Activated B cell treated with CpG ODN at 0.5 μM for 24 hours (primary cell): ENCODE results near the gene ESYT1. TPM values are rescaled to one million over a fixed set of nuclear protein-coding genes. Genes with fewer than 3 reads are reported as not detected.

Experiments
- ATAC-seq: fragments of 200-7000 bp; cut with Tn5 transposase; one replicate; pipeline ENCODE4 v1.10.0; 2021; ENCODE audit warnings: low read depth, mild to moderate bottlenecking, moderate library complexity
- CTCF ChIA-PET: fragments of 350-600 bp; sonication (Branson Sonifier 250); formaldehyde crosslinking; loops from one replicate; lab custom pipeline; 2021; ENCODE audit warnings: antibody characterized with exemption; lab: Charles Lee
- POLR2A ChIA-PET: fragments of 350-600 bp; sonication (Branson Sonifier 250); formaldehyde crosslinking; loops from one replicate; lab custom pipeline; 2021; ENCODE audit warnings: antibody characterized with exemption; lab: Charles Lee
- DNase-seq: peaks from one replicate; pipeline ENCODE4 v3.0.0; 2022
- H3K27ac Mint-ChIP-seq: one replicate; pipeline ENCODE4 v1.8.0; 2020; ENCODE audit warnings: mixed read lengths
- H3K27me3 Mint-ChIP-seq: one replicate; pipeline ENCODE4 v1.8.0; 2021; ENCODE audit warnings: mixed read lengths
- H3K36me3 Mint-ChIP-seq: one replicate; pipeline ENCODE4 v1.8.0; 2021; ENCODE audit warnings: low read depth, mixed read lengths
- H3K4me1 Mint-ChIP-seq: one replicate; pipeline ENCODE4 v1.8.0; 2021; ENCODE audit warnings: mixed read lengths
- H3K4me3 Mint-ChIP-seq: one replicate; pipeline ENCODE4 v1.8.0; 2020; ENCODE audit warnings: mild to moderate bottlenecking, mixed read lengths
- H3K9me3 Mint-ChIP-seq: one replicate; pipeline ENCODE4 v1.8.0; 2020; ENCODE audit warnings: mixed read lengths
- CTCF ChIP-seq: fragments of 200-600 bp; IDR thresholded peaks from one replicate; pipeline ENCODE4 v1.8.0; 2022; ENCODE audit warnings: antibody characterized with exemption, mild to moderate bottlenecking
- intact Hi-C: fragments of 100-400 bp; cut with micrococcal nuclease; formaldehyde crosslinking; loops from one replicate; pipeline ENCODE4 v1.15.1; 2024
- total RNA-seq: library from RNA; stranded (reverse); gene quantifications from 2 replicates; pipeline ENCODE4 v1.2.3, GENCODE V29; 2022

ESYT1 gene
- total RNA-seq, 1 donor from 2014 or later = 137 TPM

- Mint-ChIP-seq H3K4me1 (peaks cover 67% of the 10 kb centered on the region), H3K9me3 (no peaks in the 10 kb centered on the region), H3K27ac (peak overlapping the region; percentile 98), H3K27me3 (no peaks in the 10 kb centered on the region), H3K36me3 (peaks cover 46% of the 10 kb centered on the region), H3K4me3 (peak overlapping the region; percentile 97)
- ChIA-PET POLR2A (interaction anchor here (0.5 to 6.3 kb wide), 31 partner anchors 10 to 1837 kb away, joined by 3 to 104 read pairs (median 4); partner anchors contain the start of genes ANKRD52, CNPY2, CS and IL23A), CTCF (interaction anchor here (1.1 to 6.0 kb wide), 6 partner anchors 9 to 336 kb away, joined by 3 to 59 read pairs (median 6); partner anchors contain the start of genes RNF41, SMARCC2 and ZC3H10)
- DNase-seq = no peak
- no peak for TF ChIP-seq CTCF
- no peak for ATAC-seq
- intact Hi-C loops = loop anchor here (10.0 kb wide), 1 partner anchor 467 kb away; no protein-coding TSS in a partner anchor
Observed at GRCh38 chr12:56127485-56127887, 581 bp upstream of the ESYT1 start.

- H3K4me1 Mint-ChIP-seq = peaks cover 69% of the 10 kb centered on the region
- DNase-seq = no peak
- POLR2A ChIA-PET = interaction anchor here (0.6 to 6.3 kb wide), 25 partner anchors 8 to 559 kb away, joined by 3 to 104 read pairs (median 4); partner anchors contain the start of genes CNPY2, CS, IL23A and MYL6
- no peaks in the 10 kb centered on the region for H3K9me3 Mint-ChIP-seq
- peaks cover 52% of the 10 kb centered on the region for H3K36me3 Mint-ChIP-seq
- TF ChIP-seq CTCF = no peak
- H3K4me3 Mint-ChIP-seq = peak overlapping the region; percentile 97
- no peaks in the 10 kb centered on the region for H3K27me3 Mint-ChIP-seq
- intact Hi-C loops = loop anchor here (1.0 to 10.0 kb wide), 3 partner anchors 24 to 466 kb away; partner anchors contain the start of genes MYL6B and PA2G4
- no peak for ATAC-seq
- peak overlapping the region; percentile 98 for H3K27ac Mint-ChIP-seq
- CTCF ChIA-PET = interaction anchor here (1.4 to 6.0 kb wide), 5 partner anchors 9 to 335 kb away, joined by 4 to 59 read pairs (median 8); partner anchors contain the start of genes RNF41, SMARCC2 and ZC3H10
Observed at GRCh38 chr12:56128670-56129205, 671 bp downstream of the ESYT1 start.

- POLR2A ChIA-PET = interaction anchor here (0.6 to 6.3 kb wide), 14 partner anchors 8 to 358 kb away, joined by 3 to 104 read pairs (median 14); partner anchors contain the start of genes GLS2, MYL6, MYL6B and PA2G4
- Mint-ChIP-seq H3K4me1 (peaks cover 64% of the 10 kb centered on the region), H3K27me3 (no peaks in the 10 kb centered on the region), H3K4me3 (peak overlapping the region; percentile 97), H3K36me3 (peaks cover 53% of the 10 kb centered on the region), H3K9me3 (no peaks in the 10 kb centered on the region), H3K27ac (peak overlapping the region; percentile 98)
- intact Hi-C loops = loop anchor here (10.0 kb wide), 1 partner anchor 465 kb away; no protein-coding TSS in a partner anchor
- TF ChIP-seq CTCF = no peak
- CTCF ChIA-PET = interaction anchor here (1.2 to 6.0 kb wide), 5 partner anchors 8 to 63 kb away, joined by 3 to 59 read pairs (median 4); partner anchors contain the start of genes SMARCC2 and ZC3H10
- DNase-seq (peak; percentile 63), ATAC-seq (peak; percentile 27)
Observed at GRCh38 chr12:56129206-56129941, 1.3 kb downstream of the ESYT1 start.

- H3K27me3 Mint-ChIP-seq = no peaks in the 10 kb centered on the region
- no peaks in the 10 kb centered on the region for H3K9me3 Mint-ChIP-seq
- no peak for TF ChIP-seq CTCF
- peak overlapping the region; percentile 98 for H3K27ac Mint-ChIP-seq
- H3K36me3 Mint-ChIP-seq = peaks cover 54% of the 10 kb centered on the region
- intact Hi-C loops = loop anchor here (10.0 kb wide), 1 partner anchor 465 kb away; no protein-coding TSS in a partner anchor
- ATAC-seq (no peak), DNase-seq (no peak)
- H3K4me3 Mint-ChIP-seq = peak overlapping the region; percentile 97
- ChIA-PET POLR2A (interaction anchor here (0.6 to 6.3 kb wide), 9 partner anchors 9 to 358 kb away, joined by 3 to 104 read pairs (median 6); partner anchors contain the start of genes GLS2, MYL6, MYL6B and RPL41), CTCF (interaction anchor here (1.2 to 2.0 kb wide), 2 partner anchors 14 to 63 kb away, joined by 3 to 4 read pairs; no protein-coding TSS in a partner anchor)
- H3K4me1 Mint-ChIP-seq = peaks cover 61% of the 10 kb centered on the region
Observed at GRCh38 chr12:56129942-56130495, 2.0 kb downstream of the ESYT1 start.
